Activated CD8-positive, alpha-beta memory T cell treated with anti-CD3 and anti-CD28 coated beads for 1 hour (primary cell): Measurements from ENCODE around the gene UMODL1.

Experiments used
- DNase-seq, 2 donors: peaks; one replicate each; pipeline ENCODE4 v3.0.0-alpha.2; 2020; ENCODE audit warnings: low read depth in 1 of 2; ENCODE audit errors: extremely low read depth in 1 of 2

Gene UMODL1

GRCh38 chr21:42146821-42147220, 75.7 kb downstream of the UMODL1 start:
- DNase-seq = no peak

DNA sequence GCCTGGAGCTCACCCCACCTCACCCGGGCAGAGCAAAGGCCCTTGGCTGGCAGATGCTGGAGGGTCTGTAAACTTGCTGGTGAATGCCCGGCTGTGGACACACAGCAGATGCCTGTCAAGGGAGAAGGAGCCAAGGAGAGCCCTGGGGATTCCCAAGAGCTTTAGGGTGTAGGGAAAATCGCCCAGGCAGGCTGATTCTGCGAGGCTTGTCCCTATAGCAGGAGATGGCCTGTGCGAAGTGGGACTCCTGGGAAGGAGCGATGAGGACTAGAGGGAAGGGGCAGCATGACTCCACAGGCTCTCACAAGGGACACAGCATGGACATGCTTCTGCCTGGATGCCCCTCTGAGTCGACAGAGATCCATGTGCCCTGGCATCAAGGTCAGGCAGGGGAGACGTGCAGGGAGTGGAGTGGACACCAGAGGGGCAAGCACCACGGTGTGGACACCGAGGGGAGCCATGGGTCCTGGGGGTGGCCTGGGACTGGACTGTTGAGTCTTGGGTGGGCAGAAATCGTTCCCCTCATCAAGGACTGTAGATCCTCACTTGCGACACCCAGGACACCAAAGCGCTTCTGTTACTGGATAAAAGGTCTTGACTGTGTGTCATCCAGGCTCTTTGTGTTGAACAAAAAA, 76.4 kb downstream of the UMODL1 start:
- DNase-seq = no peak

DNA sequence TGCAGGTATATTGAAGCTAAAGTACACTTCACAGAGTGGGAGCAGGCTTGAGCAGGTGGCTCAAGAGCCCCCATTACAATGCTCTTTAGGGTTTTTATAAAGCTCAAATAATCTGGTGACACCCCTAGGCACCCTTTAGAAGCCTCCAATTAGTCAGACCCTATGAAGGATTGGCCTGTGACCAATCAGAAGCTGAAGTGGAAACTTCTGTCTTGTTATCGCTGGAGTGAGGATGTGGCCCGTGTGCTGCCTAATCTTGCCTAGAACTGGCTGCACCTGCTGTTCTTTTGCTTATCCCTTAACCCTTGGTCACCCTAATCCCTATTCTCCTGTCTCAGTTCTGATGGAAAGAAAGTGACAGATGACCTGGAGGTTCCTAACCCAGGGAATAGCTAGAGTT, 77.0 kb downstream of the UMODL1 start:
- DNase-seq = no peak

DNA sequence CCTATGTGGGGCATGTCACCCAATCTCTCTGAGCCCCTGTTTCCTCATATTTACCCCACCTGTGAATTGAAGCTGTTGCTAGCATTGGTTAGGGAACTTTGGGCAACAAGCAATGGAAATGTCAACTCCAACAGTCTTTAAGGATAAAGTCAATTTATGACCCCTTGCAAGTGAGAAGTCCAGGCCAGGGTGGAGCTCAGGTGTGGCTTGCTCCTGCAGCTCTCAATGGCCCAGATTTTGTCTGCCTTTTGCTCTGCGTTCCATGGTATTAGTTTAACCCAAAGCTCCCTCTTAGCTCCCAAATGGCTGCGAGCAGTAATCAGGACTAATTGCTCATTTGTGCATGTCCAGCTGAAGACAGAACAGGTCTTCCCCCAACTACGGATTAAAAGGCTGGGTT, 77.5 kb downstream of the UMODL1 start:
- no peak for DNase-seq

DNA sequence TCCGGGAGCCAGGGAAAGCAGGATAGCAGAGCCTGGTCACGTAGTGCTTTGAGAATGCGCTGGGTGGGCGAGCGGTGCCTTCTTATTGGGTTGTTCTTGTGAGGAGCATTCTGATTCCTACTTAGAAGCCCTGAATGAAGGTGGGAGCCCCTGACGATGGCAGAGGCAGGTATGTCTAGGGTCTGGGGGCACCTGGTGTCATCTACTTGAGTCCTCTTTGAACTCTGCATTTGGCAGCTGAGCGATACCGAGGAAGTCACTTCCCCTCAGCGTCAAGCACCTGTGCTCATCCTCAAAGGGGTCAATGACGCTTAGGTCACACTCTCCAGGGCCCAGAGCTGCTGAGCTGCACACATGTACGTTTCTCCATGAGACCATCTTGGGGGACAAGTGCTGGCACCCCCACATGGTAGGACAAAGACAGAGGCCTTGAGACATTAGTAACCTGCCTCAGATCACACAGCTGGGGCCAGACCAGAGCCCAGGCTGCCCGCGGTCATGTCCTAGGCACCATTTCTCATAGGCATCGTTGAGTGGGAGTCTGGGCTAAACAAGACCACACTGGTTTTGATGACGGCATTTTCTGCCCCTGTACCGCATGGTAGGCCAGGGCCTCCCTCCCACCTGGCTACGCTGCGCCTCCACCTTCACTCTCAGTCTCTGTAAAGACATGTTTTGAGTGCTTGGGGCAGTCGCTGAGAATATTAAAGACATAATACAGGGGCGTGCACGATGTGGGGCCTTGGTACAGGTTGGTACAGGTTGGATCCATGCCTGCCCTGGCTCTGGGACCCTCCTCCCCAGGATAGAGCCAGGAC, 78.7 kb downstream of the UMODL1 start:
- no peak for DNase-seq

DNA sequence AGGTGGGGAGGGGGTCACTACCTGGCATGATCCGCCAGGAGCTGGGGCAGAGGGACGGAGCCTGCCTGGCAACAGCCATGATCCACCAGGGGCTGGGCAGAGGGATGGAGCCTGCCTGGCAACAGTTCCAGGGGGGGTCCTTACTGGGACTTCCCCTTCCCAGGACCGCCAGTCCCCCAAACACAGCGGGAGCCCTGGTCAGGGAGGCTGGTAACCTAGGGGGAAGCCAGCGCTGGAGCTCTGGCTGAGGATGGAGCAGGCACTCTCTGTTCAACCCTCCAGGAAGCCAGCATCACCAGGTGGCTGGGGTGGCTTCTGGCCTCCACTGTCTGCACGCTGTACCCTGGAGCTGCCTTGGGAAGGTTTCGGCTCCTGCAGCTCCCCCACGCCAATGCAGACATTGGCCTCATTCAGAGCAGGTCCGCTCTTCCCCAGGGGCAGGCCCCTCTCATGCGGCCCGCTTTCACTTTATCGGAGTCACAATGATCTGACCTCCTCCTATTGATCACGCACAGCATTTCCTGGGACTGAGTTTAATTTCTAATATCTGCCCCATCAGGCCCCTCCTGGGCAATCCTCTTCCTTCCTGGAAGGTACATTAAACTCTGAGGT, 79.5 kb downstream of the UMODL1 start:
- no peak for DNase-seq

GRCh38 chr21:42151148-42151947, 80.2 kb downstream of the UMODL1 start:
- no peak for DNase-seq

DNA sequence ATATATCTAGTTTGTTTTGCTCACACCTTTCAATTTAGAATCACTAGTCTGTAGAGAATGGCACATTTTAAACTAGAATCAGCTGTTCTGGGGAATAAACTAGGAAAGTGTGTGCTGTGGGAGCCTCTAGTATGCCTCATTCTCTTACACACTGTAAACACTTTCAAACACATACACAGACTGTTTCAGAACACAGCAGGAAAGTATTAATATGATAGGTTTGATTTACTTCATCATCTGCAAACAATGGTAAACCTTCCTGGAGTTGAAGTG, 80.8 kb downstream of the UMODL1 start:
- no peak for DNase-seq

- no peak for DNase-seq
Measured at GRCh38 chr21:42153046-42153686, 82.0 kb downstream of the UMODL1 start.

- no peak for DNase-seq
Measured at GRCh38 chr21:42153746-42154145, 82.6 kb downstream of the UMODL1 start.

- DNase-seq = no peak
Measured at GRCh38 chr21:42154237-42155044, 83.3 kb downstream of the UMODL1 start.

GRCh38 chr21:42155045-42155855, 84.1 kb downstream of the UMODL1 start:
- no peak for DNase-seq

DNA sequence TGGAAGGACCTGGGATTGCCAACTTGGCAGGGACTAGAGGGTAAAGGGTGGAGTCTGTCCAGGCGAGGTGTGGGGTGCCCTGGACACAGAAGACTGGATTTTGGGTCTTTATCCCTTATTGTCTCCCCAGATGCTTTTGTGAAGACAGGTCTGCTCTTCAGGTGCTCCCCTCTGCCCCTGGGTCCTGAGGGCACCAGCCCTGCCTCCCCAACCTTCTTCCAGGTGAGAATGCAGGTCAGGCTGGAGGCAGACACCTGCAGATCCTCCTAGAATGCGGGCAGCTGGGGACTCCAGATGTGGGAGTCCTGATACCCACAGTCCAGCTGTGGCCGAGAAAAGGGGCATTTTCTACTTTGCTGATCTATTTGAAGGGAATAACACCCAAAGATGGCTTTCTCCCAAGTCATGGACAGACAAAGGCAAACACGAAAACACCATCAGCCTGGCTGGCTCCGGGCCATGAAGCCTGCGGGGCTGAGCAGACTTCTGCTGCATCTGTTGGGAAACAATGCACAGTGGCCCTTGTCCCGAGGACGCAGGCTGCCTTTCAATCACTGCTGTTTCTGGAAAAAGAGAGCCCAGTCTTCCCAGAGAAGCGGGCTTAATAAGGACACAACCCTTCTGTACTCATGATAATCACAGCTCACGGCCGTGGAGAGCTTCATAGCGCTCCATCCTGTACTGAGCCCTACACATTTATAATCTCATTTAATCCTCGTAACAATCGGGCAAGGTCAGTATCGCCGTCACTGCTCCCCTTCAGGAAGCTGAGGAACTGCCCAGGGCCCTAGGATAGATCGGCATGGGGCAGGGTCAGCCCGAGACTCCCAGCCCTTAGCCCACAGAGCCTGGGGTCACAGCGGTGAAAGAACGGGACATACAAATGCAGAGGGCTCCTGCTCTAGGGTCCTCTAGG, 85.8 kb downstream of the UMODL1 start:
- DNase-seq = no peak

GRCh38 chr21:42157606-42158310, 86.6 kb downstream of the UMODL1 start:
- DNase-seq = no peak

DNA sequence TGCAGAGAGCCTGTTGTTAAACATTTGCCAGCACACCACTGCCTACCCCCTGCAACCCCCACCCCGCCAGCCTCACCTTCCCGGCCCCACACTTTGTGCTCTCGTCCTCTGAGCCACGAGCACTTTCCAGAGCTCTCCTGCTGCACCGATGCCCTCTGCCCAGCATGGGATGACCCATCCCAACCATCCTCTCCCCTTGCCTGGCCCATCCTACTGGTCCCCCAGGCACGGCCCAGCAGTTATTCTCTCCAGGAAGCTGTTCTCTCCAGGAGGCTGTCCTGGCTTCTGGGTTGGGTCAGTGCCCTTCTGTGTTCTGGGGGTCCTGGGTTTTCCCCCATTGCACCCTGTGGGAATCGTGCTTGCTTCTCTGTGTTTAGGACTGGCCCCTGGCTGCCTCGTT, 87.7 kb downstream of the UMODL1 start:
- no peak for DNase-seq

DNA sequence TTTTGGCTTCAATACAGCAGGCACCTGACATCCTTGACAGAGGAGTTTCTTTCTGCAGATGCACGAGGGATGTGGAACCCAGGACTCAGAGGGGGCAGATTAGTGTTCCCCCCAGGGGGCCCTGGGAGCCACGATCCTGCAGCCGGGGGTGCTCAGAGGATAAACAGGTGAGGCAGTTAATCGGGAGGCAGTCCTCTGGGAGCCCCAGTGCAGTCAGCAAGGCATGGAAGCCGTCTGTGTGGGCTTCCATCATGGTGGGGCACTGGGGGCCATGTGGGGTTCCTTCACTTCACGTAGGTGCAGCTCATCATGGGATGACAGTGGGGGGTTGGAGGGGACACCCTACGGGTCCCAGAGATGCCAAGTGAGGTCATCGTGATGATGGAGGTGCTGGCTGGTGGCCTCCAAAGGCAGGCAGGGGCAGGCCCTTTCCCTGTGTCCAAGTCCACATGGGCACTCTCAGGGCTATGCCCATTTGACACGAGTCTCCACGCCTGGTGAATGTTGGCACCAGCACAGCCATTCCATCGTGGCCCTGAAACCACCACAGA, 88.5 kb downstream of the UMODL1 start:
- DNase-seq = no peak

DNA sequence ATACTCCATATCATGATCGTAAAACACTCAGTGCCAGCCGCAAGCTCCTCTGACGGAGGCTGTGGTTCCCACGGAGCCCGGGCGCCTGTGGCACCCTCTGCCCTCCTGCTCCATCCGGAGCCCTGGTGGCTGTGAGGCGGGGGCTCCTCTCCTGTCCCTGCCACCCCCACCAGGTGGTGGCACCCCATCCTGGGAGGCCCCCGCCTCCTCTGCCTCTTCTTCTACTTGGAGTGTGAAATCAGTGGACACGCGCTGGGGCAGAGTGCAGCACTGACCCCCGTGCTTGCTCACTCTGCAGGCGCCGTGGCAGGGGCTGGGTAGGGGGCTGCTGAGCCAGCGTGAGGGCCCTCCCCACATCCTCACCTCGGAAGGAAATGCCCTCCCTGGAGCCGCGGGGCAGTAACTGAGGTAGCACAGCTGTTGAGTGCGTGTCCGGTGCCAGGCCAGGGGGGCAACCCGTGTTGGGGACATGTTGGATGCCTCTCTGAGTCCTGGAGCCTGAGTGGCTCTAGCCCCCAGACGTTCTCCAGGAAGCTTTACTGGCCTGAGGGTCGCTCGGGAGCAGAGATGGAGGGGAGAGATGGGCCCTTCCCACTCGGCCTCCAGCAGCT, 89.1 kb downstream of the UMODL1 start:
- no peak for DNase-seq
